ENCODE results near the gene CDK8.

Gene CDK8

DNA sequence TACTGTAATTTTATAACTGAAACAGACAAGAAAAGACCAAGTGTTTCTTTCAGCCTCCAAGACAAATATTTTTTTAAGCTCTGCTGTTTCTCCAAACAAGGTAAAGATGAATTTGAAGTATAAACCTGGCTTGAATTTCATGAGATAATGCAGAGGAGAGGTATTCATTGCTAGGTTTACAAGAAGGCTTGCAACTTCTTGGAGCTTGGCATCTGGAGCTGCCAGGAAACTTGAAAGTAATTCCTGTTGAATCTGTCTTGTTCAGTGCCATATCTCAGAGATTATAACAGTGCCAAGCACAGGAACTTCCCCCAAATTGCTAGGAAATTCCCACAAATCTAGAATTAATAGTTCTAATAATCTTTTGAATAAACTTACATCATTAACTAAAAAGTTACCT is 70.9 kb downstream of the CDK8 start:
- no peak overlapping the region for H3K9ac ChIP-seq (ENCODE audit: low read length in 5 of 5)
- peaks cover 0 to 3% (median 0%) of the 10 kb centered on the region in 5 donors for H3K4me1 ChIP-seq (ENCODE audit: control insufficient read depth in 5 of 5, insufficient read depth in 5 of 5, low read length in 5 of 5)
- no peaks in the 10 kb centered on the region for H3K36me3 ChIP-seq (ENCODE audit: control insufficient read depth in 5 of 5, insufficient read depth in 5 of 5, low read length in 5 of 5)
- no peak overlapping the region for H3K27ac ChIP-seq (ENCODE audit: low read depth, low read length)
- H3K27me3 ChIP-seq (ENCODE audit: control insufficient read depth in 5 of 5, insufficient read depth in 4 of 5, low read length in 5 of 5): no peaks in the 10 kb centered on the region
- peaks cover 0 to 6% (median 0%) of the 10 kb centered on the region in 5 donors for H3K9me3 ChIP-seq (ENCODE audit: control insufficient read depth in 5 of 5, low read length in 5 of 5)
- H3K4me3 ChIP-seq (ENCODE audit: low read depth in 1 of 5, low read length in 5 of 5): no peak overlapping the region

DNA sequence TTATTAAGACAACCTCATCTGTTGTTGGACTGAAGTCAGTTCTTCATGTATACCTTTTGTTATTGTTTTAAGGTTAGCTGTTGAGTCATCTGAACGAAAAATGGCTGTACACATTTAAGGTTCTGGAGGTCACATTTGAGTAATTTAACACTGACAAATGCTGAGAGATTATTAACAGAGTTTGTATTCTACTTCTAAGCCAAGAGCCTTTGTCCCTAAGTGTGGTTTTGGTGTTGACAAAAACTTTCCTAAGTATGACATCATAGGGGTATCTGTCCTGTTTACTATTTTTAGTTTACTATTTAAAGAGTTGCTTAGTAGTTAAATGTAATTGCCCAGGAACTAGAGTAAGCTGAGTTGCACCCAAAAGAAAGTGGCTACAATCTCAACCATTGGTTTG is 71.9 kb downstream of the CDK8 start:
- Histone ChIP-seq H3K9ac (ENCODE audit: low read length in 5 of 5) (no peak overlapping the region), H3K9me3 (ENCODE audit: control insufficient read depth in 5 of 5, low read length in 5 of 5) (peaks cover 0 to 6% (median 0%) of the 10 kb centered on the region in 5 donors), H3K27me3 (ENCODE audit: control insufficient read depth in 5 of 5, insufficient read depth in 4 of 5, low read length in 5 of 5) (no peaks in the 10 kb centered on the region), H3K4me3 (ENCODE audit: low read depth in 1 of 5, low read length in 5 of 5) (no peak overlapping the region), H3K36me3 (ENCODE audit: control insufficient read depth in 5 of 5, insufficient read depth in 5 of 5, low read length in 5 of 5) (no peaks in the 10 kb centered on the region), H3K27ac (ENCODE audit: low read depth, low read length) (no peak overlapping the region), H3K4me1 (ENCODE audit: control insufficient read depth in 5 of 5, insufficient read depth in 5 of 5, low read length in 5 of 5) (peaks cover 0 to 3% (median 0%) of the 10 kb centered on the region in 5 donors)

DNA sequence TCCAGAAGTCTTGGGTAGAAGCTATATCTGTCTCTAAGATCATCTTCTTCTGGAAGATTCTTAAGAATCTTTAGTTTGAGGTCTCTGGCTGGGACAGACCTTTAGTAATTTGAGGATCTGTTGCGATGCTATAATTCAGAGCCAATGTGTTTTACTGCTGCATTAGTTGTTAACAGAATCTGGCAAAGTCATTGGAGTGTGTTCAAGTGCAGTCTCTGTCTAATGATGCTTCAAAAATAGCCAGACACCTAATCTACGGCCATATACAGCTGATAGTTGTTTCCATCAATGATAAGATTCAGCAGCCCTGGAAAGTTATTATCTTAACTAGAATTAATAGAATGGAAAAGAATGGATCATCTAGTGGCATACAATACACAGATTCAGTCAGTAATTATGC is 72.6 kb downstream of the CDK8 start:
- no peaks in the 10 kb centered on the region for H3K27me3 ChIP-seq (ENCODE audit: control insufficient read depth in 5 of 5, insufficient read depth in 4 of 5, low read length in 5 of 5)
- no peak overlapping the region for H3K27ac ChIP-seq (ENCODE audit: low read depth, low read length)
- no peaks in the 10 kb centered on the region for H3K36me3 ChIP-seq (ENCODE audit: control insufficient read depth in 5 of 5, insufficient read depth in 5 of 5, low read length in 5 of 5)
- H3K9me3 ChIP-seq (ENCODE audit: control insufficient read depth in 5 of 5, low read length in 5 of 5): peaks cover 0 to 6% (median 0%) of the 10 kb centered on the region in 5 donors
- peaks cover 0 to 3% (median 0%) of the 10 kb centered on the region in 5 donors for H3K4me1 ChIP-seq (ENCODE audit: control insufficient read depth in 5 of 5, insufficient read depth in 5 of 5, low read length in 5 of 5)
- no peak overlapping the region for H3K4me3 ChIP-seq (ENCODE audit: low read depth in 1 of 5, low read length in 5 of 5)
- no peak overlapping the region for H3K9ac ChIP-seq (ENCODE audit: low read length in 5 of 5)

DNA sequence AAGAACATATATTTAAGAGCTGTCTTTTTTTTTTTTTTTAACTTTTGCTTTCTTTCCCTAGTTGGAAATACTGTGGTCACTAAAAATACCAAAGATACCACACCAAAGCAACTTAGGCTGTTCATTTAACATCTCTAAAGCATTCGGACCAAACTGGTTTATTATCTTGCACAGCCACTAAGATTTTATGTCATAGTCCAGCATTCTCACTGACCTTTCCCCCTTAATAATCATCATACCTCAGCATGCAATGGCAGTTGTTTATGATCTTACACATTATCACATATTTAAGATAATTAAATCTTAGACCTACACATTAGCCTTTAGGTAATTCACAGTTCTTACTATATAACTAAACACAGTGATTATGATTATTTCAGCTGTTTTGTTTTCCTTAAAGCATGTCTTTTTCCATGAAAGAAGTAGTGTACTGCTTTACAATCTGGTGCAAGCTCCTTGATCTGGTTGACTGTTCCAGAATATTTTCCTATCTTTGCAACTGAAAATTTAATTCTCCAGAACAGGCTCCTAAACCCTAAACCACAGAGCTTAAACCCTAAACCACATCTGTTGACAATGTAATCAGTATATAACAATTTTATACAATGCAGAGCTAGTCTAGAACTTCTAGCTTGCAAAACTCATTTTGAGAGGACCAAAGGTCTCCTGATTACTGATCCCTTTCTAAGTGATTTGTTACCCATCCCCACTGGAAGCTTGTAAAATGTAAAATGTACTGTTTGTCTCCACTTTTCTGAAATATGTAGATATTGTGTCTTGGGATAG is 74.2 kb downstream of the CDK8 start:
- Histone ChIP-seq H3K9me3 (ENCODE audit: control insufficient read depth in 5 of 5, low read length in 5 of 5) (peaks cover 0 to 6% (median 0%) of the 10 kb centered on the region in 5 donors), H3K27me3 (ENCODE audit: control insufficient read depth in 5 of 5, insufficient read depth in 4 of 5, low read length in 5 of 5) (no peaks in the 10 kb centered on the region), H3K36me3 (ENCODE audit: control insufficient read depth in 5 of 5, insufficient read depth in 5 of 5, low read length in 5 of 5) (no peaks in the 10 kb centered on the region), H3K4me1 (ENCODE audit: control insufficient read depth in 5 of 5, insufficient read depth in 5 of 5, low read length in 5 of 5) (peaks cover 0 to 3% (median 0%) of the 10 kb centered on the region in 5 donors), H3K27ac (ENCODE audit: low read depth, low read length) (no peak overlapping the region), H3K9ac (ENCODE audit: low read length in 5 of 5) (no peak overlapping the region), H3K4me3 (ENCODE audit: low read depth in 1 of 5, low read length in 5 of 5) (no peak overlapping the region)

DNA sequence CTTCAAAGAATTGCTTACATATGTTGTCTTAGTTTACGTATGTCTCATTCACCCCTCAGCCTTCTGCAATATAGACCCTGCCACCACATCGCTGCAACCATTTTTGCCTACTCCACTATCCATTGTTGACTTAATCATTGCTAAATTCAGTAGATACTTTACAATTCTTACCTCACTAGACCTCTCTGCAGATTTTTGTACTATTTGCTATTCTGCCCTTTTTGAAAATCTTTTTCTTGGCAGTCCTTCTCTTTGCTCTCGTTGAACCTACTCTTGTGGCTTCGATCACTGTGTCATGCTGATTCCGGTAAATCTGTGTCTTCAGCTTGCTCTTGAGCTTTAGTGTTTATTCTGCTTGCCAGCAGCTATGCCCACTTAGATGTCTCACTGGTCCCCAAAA is 81.2 kb downstream of the CDK8 start:
- Histone ChIP-seq H3K4me3 (ENCODE audit: low read depth in 1 of 5, low read length in 5 of 5) (no peak overlapping the region), H3K4me1 (ENCODE audit: control insufficient read depth in 5 of 5, insufficient read depth in 5 of 5, low read length in 5 of 5) (peaks cover 0 to 5% (median 0%) of the 10 kb centered on the region in 5 donors), H3K9me3 (ENCODE audit: control insufficient read depth in 5 of 5, low read length in 5 of 5) (no peaks in the 10 kb centered on the region), H3K27me3 (ENCODE audit: control insufficient read depth in 5 of 5, insufficient read depth in 4 of 5, low read length in 5 of 5) (no peaks in the 10 kb centered on the region), H3K9ac (ENCODE audit: low read length in 5 of 5) (no peak overlapping the region), H3K27ac (ENCODE audit: low read depth, low read length) (no peak overlapping the region), H3K36me3 (ENCODE audit: control insufficient read depth in 5 of 5, insufficient read depth in 5 of 5, low read length in 5 of 5) (no peaks in the 10 kb centered on the region)

DNA sequence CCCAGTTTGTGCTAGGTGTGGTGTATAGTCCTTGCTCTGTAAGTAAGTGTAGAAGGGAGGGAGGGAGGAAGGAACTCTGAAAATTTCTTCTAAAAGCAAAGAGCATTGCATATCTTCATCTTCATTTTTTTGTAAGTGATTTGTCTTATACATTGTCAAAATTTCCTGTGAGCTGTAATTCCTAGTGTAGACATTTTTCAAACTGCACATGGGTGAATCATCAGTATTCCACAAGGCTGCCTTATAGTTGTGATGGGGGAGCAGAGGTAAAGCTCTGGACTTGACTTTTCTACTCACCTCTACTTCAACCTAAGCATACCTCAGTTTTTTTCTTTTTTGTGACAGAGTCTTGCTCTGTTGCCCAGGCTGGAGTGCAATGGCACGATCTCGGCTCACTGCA is 86.9 kb downstream of the CDK8 start:
- Histone ChIP-seq H3K4me1 (ENCODE audit: control insufficient read depth in 5 of 5, insufficient read depth in 5 of 5, low read length in 5 of 5) (no peaks in the 10 kb centered on the region), H3K36me3 (ENCODE audit: control insufficient read depth in 5 of 5, insufficient read depth in 5 of 5, low read length in 5 of 5) (peaks cover 0 to 3% (median 0%) of the 10 kb centered on the region in 5 donors), H3K9ac (ENCODE audit: low read length in 5 of 5) (no peak overlapping the region), H3K27me3 (ENCODE audit: control insufficient read depth in 5 of 5, insufficient read depth in 4 of 5, low read length in 5 of 5) (no peaks in the 10 kb centered on the region), H3K4me3 (ENCODE audit: low read depth in 1 of 5, low read length in 5 of 5) (no peak overlapping the region), H3K27ac (ENCODE audit: low read depth, low read length) (no peak overlapping the region), H3K9me3 (ENCODE audit: control insufficient read depth in 5 of 5, low read length in 5 of 5) (no peaks in the 10 kb centered on the region)

DNA sequence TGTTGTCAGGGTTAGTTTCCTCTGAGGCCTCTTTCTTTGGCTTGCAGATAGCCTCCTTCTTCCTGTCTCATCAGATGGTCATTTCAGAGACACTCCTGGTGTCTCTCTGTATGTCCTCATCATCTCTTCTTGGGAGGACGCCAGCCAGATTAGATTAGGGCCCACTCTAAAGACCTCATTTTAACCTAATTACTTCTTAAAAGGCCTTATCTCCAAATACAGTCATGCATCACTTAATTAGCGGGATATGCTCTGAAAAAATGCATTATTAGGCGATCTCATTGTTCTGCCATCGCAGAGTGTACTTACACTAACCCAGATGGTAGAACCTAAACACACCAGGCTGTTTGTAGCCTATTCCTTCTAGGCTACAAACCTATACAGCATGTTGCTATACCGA is 89.0 kb downstream of the CDK8 start:
- H3K27ac ChIP-seq (ENCODE audit: low read depth, low read length): no peak overlapping the region
- H3K36me3 ChIP-seq (ENCODE audit: control insufficient read depth in 5 of 5, insufficient read depth in 5 of 5, low read length in 5 of 5): peaks cover 0 to 3% (median 0%) of the 10 kb centered on the region in 5 donors
- no peak overlapping the region for H3K4me3 ChIP-seq (ENCODE audit: low read depth in 1 of 5, low read length in 5 of 5)
- H3K4me1 ChIP-seq (ENCODE audit: control insufficient read depth in 5 of 5, insufficient read depth in 5 of 5, low read length in 5 of 5): no peaks in the 10 kb centered on the region
- no peaks in the 10 kb centered on the region for H3K27me3 ChIP-seq (ENCODE audit: control insufficient read depth in 5 of 5, insufficient read depth in 4 of 5, low read length in 5 of 5)
- H3K9ac ChIP-seq (ENCODE audit: low read length in 5 of 5): no peak overlapping the region
- H3K9me3 ChIP-seq (ENCODE audit: control insufficient read depth in 5 of 5, low read length in 5 of 5): no peaks in the 10 kb centered on the region

DNA sequence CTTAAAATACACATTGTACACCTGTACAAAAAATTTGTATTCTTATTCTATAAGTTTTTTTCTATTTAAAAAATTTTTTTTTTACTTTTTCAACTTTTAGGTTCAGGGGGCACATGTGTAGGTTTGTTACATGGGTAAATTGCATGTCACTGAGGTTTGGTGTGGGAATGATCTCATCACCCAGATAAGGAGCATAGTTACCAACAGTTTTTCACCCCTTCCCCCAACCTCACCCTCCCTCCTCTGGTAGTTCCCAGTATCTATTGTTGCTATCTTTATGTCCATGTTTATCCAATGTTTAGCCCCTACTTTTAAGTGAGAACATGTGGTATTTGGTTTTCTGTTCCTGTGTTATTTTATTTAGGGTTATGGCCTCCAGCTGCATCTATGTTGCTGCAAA is 89.9 kb downstream of the CDK8 start:
- Histone ChIP-seq H3K4me1 (ENCODE audit: control insufficient read depth in 5 of 5, insufficient read depth in 5 of 5, low read length in 5 of 5) (no peaks in the 10 kb centered on the region), H3K27me3 (ENCODE audit: control insufficient read depth in 5 of 5, insufficient read depth in 4 of 5, low read length in 5 of 5) (no peaks in the 10 kb centered on the region), H3K9ac (ENCODE audit: low read length in 5 of 5) (no peak overlapping the region), H3K36me3 (ENCODE audit: control insufficient read depth in 5 of 5, insufficient read depth in 5 of 5, low read length in 5 of 5) (peaks cover 0 to 3% (median 0%) of the 10 kb centered on the region in 5 donors), H3K27ac (ENCODE audit: low read depth, low read length) (no peak overlapping the region), H3K9me3 (ENCODE audit: control insufficient read depth in 5 of 5, low read length in 5 of 5) (no peaks in the 10 kb centered on the region), H3K4me3 (ENCODE audit: low read depth in 1 of 5, low read length in 5 of 5) (no peak overlapping the region)

DNA sequence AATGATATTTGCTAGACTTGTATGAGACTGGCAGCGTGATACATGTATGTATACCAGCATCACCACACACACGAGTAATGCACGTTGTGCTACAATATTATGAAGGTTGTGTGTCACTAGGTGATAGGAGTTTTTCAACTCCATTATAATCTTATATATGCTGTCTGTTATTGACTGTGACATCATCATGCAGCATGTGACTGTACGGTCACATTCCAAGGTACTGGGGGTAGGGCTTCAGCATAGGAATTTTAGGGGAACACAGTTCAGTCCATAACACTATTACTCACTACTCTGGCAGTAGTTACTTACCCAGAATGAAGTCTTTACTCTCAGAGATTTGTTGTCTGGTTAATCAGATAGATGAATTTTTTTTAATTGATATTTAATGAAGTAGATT is 91.1 kb downstream of the CDK8 start:
- no peaks in the 10 kb centered on the region for H3K27me3 ChIP-seq (ENCODE audit: control insufficient read depth in 5 of 5, insufficient read depth in 4 of 5, low read length in 5 of 5)
- no peak overlapping the region for H3K9ac ChIP-seq (ENCODE audit: low read length in 5 of 5)
- peaks cover 3 to 11% (median 5%) of the 10 kb centered on the region in 5 donors for H3K36me3 ChIP-seq (ENCODE audit: control insufficient read depth in 5 of 5, insufficient read depth in 5 of 5, low read length in 5 of 5)
- no peak overlapping the region for H3K4me3 ChIP-seq (ENCODE audit: low read depth in 1 of 5, low read length in 5 of 5)
- H3K27ac ChIP-seq (ENCODE audit: low read depth, low read length): no peak overlapping the region
- H3K4me1 ChIP-seq (ENCODE audit: control insufficient read depth in 5 of 5, insufficient read depth in 5 of 5, low read length in 5 of 5): no peaks in the 10 kb centered on the region
- H3K9me3 ChIP-seq (ENCODE audit: control insufficient read depth in 5 of 5, low read length in 5 of 5): no peaks in the 10 kb centered on the region

DNA sequence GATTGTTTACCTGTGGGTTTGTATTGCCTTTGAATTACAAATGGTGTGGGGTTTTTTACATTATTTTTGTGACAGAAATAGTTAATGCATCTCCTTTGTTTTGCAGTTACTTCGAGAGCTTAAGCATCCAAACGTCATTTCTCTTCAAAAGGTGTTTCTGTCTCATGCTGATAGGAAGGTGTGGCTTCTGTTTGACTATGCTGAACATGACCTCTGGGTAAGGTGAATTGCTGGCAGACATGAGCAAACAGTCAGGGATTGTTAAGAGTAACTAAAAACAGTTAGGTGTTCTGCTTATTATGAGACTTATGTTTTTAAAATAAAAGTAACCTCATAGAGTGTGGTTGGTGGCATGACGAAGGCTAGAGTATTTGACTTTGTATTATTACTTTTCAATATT is 95.0 kb downstream of the CDK8 start:
- Histone ChIP-seq H3K9ac (ENCODE audit: low read length in 5 of 5) (no peak overlapping the region), H3K27ac (ENCODE audit: low read depth, low read length) (no peak overlapping the region), H3K9me3 (ENCODE audit: control insufficient read depth in 5 of 5, low read length in 5 of 5) (no peaks in the 10 kb centered on the region), H3K36me3 (ENCODE audit: control insufficient read depth in 5 of 5, insufficient read depth in 5 of 5, low read length in 5 of 5) (peaks cover 3 to 18% (median 8%) of the 10 kb centered on the region in 5 donors), H3K27me3 (ENCODE audit: control insufficient read depth in 5 of 5, insufficient read depth in 4 of 5, low read length in 5 of 5) (no peaks in the 10 kb centered on the region), H3K4me3 (ENCODE audit: low read depth in 1 of 5, low read length in 5 of 5) (no peak overlapping the region), H3K4me1 (ENCODE audit: control insufficient read depth in 5 of 5, insufficient read depth in 5 of 5, low read length in 5 of 5) (no peaks in the 10 kb centered on the region)

Data from subcutaneous abdominal adipose tissue (tissue), 5 donors.